T-helper 22 cell (primary cell): ENCODE measurements around the gene DUS4L.
A peak's percentile ranks its signal among the peaks of the same experiment; 100 is the strongest.
"Not testable (repeated sequence)": the region's sequence is repeated elsewhere in the genome, so short reads cannot be mapped to it uniquely, and the experiment has no call there.

Source experiments
- DNase-seq: peaks from one replicate; pipeline ENCODE4 v3.0.0-alpha.2; 2020; ENCODE audit warnings: low read depth

Gene DUS4L, protein sequence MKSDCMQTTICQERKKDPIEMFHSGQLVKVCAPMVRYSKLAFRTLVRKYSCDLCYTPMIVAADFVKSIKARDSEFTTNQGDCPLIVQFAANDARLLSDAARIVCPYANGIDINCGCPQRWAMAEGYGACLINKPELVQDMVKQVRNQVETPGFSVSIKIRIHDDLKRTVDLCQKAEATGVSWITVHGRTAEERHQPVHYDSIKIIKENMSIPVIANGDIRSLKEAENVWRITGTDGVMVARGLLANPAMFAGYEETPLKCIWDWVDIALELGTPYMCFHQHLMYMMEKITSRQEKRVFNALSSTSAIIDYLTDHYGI

DNA sequence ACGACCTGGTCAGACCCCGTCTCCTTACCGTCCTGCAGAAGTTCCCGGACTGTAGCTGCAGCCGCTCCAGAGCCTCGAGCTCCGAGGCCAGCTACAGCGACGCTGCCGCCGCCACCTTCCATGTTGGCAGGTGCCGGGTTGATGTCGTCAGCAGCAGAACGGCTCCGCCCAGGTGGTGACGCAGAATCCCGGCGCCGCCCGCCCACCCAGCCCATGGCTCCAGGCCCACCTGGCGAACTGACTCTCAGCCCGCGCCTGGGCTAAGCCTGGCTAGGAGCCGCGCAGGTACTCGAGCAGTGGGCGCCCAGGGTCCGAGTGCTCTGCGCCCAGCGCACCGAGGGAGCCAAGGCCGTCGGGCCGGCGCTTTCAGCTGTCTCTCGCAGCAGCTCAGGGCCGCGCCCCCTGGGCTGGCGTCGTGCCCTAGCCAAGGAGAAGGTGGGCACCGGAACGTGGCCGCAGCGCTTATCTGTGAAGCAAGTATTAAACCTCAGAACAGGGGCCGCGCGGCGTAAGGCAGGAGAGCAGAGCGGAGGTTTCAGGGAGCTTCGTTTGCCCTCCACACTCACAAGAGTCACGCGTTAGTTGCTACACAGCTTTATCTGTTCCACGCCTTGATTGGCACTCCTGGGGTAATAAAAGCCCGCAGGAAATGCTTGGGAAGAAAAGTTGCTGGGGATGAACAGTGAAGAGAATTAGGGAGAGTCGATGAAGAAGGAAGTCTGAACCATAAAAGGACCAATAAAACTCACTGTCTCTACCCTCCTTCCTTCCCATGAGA lies at the start of gene DUS4L, which contains the start of gene COG5:
Gene DUS4L, plus strand, starts transcription at position 197 of the 778 bp plus-strand sequence. CDS start 3,100 bp downstream, outside the sequence.
Gene COG5, minus strand, starts transcription at position 146 of the 778 bp plus-strand sequence. Its CDS starts 24 bp downstream, at position 122.
- peak; percentile 72 for DNase-seq

DNA sequence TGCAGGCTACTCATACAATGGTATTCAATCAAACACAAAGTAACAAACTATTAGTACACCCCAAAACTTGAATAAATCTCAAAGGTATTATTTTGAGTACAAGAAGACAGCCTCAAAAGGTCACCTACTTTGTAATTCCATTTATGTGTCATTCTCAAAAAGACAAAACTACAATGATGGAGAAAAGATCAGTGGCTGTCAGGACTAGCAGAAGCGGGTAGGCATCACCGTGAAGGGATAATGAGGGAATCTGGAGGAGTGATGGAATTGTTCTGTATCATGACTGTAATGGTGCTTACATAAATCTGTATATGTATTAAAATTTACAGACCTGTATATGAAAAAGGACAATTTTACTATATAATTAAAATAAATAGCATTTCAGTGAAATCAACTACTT lies 37.1 kb upstream of the DUS4L start:
- DNase-seq: no peak

DNA sequence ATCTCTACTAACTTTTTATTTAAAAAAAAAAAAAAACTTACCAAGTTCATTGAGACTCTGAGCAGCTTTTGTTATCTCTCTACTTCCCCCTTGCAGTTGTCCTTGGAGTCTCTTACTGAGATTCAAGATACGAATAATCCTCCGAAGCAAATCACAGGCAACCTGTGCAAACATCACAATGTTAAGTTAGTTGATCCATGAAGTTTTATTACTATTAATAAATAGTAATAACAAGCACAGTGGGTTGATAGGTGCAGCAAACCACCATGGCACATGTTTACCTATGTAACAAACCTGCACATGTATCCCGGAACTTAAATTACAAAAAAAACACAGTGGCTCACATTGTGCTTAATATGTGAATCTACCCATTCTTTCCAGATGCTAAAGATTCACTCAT lies 36.6 kb upstream of the DUS4L start:
- DNase-seq: no peak

DNA sequence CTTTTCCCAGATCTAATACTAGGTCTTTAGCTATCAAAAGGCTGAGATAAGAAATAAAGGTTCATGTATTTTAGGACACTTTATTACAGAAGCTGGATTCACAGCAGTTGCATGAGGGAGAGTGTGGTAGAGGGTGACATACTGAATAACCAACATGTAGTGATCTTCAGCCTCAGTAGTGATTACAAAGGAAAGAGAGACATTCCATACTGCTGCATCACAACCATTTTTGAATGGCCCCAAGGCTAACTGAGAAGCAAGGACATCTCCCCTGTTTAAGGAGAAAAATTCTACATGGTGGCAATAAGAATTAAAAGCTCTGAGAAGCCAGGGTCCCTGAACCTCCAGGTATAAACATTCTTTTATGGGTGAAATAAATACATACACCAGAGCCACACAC lies 35.3 kb upstream of the DUS4L start:
- DNase-seq: no peak

DNA sequence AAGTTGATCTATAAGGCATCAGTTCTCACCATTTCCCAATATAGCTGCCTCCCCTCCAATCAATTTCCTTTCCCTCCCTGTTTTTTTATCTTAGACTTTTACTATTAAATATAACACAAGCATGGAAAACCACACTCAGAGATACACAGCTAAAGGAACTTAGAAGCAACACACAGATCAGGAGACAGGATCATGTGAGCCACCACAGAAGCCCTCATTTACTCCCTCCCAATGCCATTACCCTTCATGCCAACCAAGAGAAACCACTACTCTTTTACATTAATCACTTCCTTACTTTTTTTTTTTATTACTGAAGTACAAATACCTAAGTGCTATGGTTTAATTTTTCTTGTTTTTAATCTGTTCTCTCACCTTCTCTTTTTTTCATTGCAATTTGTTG lies 33.0 kb upstream of the DUS4L start:
- no peak for DNase-seq

DNA sequence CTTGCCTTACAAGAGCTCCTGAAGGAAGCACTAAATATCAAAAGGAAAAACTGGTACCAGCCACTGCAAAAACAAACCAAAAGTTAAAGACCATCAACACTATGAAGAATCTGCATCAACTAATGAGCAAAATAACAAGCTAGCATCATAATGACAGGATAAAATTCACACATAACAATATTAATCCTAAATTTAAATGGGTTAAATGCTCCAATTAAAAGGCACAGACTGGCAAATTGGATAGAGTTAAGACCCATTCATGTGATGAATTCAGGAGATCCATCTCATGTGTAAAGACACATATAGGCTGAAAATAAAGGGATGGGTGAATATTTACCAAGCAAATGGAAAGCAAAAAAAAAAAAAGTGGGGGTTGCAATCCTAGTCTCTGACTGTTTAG lies 29.6 kb upstream of the DUS4L start:
- DNase-seq: no peak

DNA sequence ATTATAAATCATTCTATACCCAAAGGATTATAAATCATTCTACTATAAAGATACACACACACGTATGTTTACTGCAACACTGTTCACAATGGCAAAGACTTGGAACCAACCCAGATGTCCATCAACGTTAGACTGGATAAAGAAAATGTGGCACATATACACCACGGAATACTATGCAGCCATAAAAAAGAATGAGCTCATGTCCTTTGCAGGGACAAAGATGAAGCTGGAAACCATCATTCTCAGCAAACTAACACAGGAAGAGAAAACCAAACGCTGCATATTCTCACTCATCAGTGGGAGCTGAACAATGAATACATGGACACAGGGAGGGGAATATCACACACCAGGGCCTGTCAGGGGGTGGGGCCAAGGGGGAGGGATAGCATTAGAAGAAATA lies 26.5 kb upstream of the DUS4L start:
- DNase-seq: not testable (repeated sequence)

DNA sequence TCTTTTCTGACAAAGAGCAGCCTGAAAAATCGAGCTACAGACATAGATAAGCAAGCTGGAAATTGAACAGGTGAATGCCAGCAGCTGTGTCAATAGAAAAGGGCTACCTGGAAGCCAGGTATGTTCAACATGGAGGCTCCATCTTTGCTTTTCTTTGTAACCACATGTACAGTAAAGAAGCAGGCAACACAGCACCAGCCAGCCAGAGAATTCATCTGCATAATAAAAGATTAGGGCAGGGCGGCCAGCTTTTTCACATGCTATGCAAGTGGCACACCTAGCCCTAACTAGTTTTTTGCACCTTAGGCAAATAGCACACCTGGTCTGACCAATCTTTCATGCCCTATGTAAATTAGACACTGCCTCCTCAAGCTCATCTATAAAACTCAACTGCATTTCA lies 25.8 kb upstream of the DUS4L start:
- no peak for DNase-seq

DNA sequence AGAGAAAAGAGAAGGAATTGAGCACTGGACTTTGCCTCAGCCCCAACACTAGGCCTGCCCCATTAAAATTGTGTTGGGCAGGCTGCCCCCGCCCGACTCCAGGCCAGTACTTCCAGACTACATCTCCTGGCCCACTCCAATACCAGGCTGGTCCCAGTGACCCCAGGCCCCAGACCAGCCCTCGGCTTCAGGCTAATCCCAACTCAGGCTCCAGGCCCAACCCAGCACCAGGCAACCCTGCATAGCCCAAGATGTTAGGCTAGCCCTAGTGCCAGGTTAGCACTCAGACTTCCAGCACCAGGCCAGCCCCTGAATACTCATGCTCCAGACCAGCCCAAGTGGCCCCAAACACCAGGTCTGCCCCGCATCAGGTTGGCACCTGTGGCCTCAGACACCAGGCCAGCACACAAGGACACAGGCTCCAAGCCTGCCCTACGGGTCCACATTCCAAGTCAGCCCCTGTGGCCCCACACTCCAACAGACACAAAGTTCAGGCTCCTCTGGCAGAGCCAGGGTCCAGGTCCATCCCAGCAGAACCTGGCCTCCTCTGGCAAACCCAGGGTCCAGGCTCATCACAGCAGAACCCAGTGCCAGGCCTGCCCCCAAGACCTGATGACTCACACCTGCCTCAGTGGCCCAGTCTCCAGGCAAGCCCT lies 20.3 kb upstream of the DUS4L start:
- DNase-seq: no peak

DNA sequence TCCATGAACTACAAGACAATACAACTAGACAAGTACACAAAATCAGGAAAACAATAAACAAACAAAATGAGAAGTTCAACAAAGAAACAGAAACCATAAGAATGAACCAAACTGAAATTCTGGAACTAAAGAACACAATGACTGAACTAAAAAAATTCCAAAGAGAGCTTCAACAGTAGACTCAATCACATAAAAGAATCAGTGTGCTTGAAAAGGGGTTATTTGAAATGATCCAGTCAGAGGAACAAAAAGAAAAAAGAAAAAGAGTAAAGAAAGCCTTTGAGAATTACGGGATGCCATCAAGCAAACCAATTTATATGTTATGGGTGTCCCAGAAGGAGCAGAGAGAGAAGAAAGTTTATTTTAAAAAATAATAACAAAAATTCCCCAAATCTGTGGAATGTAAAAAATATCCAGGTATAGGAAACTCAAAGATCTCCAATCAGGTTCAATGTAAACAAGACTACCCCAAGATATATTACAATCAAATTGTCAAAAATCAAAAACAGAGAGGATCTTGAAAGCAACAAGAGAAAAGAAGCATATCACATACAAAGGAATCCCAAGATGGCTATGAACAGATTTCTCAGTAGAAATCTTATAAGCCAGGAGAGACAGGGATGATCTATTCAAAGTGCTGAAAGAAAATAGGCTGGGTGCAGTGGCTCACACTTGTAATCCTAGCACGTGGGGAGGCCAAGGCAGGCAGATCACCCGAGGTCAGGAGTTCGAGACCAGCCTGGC lies 18.8 kb upstream of the DUS4L start:
- DNase-seq: no peak

DNA sequence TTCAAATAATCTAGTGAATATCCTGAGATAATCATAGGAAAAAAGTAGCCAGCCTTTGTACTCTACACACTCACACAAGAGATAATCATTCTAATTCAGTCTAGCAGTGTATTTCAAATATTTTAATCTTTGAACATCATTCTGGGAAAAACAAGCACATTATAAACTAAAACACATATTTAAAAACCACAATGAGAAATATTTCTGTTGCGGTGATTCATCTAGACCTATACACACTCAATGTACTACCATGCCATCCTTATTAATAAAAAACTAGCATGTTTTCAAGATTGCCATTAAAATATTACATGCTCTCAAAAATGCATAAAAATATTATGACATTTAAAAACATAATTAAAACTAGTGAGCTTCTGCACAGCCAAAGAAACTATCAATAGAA lies 11.8 kb upstream of the DUS4L start:
- no peak for DNase-seq

DNA sequence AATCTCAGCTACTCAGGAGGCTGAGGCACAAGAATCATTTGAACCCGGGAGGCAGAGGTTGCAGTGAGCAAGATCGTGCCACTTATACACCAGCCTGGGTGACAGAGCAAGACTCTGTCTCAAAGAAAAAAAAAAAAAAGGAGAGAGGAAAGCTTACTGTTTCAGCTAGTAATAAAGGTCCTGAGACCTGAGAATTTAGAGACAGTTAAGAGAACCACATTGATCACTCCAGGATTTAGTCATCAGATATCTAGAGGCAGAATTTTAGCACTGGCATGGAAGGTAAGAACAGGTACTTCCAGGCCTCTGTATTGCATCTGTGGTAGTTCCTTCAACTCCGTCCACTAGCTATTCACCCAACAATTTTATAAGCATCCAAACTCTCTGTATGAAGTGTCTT lies 7.9 kb upstream of the DUS4L start:
- no peak for DNase-seq

DNA sequence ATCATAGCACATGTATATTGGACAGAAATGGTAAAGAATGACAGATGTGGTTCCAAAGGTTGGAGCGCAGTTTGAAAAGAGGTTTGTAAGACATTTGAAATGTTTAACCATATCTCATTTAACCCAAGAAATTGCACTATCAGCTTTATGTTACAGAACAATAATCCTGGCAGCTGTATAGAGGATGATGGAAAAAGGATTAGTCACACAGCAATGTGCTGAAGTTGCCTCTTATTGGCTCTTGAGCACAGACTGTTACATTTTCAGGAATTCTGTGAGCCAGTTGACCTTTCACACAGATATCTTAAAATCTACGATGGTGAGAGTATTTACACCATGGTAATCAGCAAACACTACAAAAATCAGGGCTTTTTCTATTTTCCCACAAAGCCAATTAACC lies 3.9 kb upstream of the DUS4L start:
- DNase-seq: no peak

DNA sequence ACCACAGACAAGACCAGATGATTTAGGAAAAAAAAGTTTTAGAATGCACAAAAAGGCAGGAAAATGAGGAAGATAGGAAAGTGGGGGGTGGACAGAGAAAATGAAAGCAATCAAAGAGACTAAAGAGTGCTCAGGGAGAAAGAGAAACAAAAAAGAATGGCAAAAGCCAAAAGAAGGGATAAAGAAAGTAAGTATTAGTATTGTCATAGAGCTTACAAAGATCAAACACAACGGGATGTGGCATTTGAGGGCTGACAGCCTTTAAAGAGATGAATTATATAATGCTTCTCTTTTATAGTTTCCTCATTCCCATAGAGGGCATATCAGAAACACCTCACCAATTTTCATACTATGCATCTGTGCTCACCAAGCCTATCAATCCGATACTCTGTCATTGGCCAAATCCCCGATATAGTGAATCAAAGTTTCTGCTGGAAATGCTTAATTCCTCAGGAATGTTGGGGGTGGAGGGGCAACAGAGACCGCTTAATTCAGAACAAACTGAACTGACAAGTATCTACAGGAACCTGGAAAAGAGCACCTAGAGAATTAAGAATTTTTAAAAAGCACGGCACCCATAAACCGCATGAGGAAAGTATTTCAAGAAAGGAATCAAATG lies 2.8 kb upstream of the DUS4L start:
- peak; percentile 45 for DNase-seq

DNA sequence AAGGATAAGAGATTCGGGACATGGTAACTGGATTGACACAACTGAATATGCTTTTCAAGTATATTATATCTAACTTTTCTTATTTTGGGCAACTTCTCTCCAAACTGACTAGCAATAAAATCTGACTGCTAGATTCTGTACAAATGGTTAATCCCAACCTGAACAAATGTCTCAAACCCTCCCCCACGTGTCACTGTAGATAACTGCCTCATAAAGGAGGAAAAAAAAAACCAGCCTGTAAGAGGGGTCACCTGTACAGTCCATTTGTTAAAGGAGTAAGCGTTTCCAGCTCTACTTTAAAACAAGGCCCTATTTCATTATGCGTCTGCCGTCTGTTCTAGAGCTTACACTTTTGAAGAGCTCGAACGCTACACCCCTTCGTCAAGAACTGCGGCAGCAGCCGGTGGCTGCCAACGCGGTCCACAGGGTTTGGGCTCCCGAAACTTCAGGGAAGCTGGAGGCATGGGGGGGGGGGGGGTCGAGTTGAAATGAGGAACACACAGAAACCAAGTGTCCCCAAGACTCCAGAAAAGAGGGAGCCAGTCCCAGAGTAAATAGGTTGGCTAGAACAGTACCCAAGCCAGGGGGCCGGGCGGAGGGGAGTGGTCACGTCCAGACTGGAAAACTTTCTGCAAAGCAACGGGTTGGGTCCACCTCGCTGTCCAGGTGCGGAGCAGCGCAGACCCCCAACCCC lies 543 bp upstream of the DUS4L start:
- no peak for DNase-seq

DNA sequence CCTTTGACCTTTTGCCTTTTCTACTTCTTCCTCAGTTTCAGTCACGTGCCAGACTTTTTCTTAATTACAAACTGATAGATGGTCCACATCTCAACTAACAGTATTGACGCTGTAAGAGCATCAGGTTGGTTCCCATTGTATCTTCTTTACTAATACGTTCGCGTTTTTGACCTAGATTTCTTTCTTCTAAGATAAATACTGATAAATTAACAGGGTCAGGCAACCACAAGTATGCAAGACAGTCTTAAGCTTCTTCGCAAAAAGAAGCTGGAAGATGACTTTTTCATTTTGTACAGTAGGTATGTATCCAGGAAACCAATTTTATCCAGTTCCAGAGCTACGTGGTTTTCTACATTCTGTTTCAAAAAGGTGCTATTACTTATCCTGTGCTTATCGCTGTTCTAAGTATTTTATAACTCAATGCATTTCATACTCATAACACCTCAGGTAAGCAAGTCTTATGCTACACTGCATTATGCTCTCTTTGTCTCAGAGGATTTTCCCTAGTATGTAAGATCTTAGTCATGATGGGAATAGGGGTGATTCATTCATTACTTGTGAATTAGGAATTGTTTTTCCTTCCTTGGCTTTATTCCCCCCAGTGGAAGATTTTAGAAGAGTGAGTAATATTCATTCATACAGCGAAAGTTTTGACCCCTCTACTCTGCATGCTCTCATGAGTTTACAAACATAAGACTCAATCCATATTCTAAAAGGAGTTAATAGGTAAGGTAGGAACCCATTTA lies 955 bp downstream of the DUS4L start:
- DNase-seq: no peak

DNA sequence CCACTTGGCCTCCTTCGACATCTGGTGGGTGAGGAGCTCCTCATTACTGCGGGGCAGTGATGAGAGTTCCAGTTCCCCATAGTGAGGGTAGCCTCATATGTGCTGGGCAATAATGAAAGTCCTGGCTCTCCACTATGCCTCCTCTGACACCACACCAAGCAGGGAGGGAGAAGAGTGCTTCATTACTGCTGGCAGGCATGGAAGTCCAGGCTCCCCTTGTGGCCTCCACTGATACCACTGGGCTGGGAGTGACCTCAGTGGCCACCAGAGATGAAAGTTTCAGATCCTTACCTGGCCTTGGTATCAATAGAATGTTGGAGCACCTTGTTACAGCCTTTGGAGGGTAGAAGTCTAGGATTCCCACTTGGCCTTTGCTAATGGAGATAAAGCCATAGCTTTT lies 6.5 kb downstream of the DUS4L start:
- no peak for DNase-seq

DNA sequence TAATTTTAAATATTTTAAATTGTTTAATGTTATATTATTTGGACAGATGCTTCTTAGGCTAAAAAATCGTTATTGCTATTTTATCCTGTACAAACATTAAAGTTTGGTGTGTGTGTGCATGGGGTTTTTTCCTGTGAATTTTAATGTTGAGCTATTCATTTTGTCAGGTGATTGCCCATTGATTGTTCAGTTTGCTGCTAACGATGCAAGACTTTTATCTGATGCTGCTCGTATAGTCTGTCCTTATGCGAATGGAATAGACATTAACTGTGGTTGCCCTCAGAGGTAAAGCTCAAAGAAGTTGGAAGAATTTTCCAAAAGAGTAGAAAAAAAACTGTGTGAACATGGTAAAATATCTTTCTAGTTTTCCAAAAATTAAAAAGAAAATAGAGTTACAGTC lies 9.8 kb downstream of the DUS4L start:
- no peak for DNase-seq

DNA sequence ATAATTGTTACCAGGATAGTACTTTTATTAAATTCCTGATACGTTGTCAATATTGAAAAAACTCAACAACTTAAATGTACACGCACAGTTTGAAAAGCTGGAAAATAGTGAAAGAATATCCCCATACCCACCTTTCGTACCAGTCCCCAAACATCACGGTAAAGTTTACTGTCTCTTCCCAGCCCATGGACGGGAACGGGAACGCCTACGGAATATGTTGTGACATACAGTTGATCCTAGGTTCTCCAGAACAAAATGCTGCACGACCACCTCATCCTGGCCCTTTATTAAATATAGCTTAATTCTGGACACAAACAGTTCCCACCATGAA lies 15.7 kb downstream of the DUS4L start:
- DNase-seq: no peak

DNA sequence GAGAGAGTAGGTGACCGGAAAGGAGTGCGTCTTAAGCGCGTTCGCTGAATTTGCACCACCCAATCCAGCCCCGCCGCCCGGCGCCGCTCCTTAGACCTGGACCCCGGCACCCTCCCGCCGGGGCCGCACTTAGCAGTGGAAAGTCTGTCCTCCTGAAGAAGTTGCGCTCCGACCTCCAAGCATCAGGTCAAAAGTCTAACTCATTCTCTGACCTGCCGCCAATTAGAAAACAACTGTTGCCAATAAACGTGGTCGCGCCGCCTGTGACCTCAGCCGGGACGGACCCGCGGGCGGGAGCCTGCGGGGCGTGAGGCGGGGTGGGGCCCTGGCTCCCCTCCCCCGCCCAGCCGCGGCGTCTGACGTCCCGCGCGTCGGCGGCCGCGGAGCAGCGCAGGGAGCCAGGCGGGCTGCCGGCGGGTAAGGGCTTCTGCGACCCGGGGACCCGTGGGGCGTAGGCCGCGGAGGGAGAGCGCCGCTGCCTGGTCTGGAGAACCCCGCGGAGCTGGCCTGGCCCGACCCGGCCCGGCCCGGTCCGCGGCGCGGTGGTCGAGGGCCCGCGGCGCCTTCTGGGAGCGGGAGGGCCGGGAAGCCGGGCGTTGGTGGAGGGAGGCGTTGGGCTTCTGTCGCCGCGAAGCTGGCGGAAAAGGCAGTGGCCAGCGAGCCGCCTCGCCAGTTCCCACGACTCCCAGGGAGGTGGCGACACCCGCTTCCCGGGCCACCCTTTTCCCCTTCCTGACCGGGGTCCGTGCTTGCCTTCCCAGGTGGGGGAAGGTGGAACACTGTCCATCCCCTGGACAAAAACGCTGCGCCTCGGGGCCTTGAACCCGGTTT lies 16.3 kb downstream of the DUS4L start, which contains the start of gene BCAP29:
Gene BCAP29, plus strand, starts transcription at position 362 of the 831 bp plus-strand sequence. CDS start 527 bp downstream, outside the sequence.
- peak; percentile 48 for DNase-seq
